COLO829 (cell line): ENCODE data around the gene CAPN10.

Experiments used
- DNase-seq: peaks from one replicate; pipeline ENCODE4 v3.0.0; 2012; ENCODE audit warnings: low spot score

CAPN10 gene

DNA sequence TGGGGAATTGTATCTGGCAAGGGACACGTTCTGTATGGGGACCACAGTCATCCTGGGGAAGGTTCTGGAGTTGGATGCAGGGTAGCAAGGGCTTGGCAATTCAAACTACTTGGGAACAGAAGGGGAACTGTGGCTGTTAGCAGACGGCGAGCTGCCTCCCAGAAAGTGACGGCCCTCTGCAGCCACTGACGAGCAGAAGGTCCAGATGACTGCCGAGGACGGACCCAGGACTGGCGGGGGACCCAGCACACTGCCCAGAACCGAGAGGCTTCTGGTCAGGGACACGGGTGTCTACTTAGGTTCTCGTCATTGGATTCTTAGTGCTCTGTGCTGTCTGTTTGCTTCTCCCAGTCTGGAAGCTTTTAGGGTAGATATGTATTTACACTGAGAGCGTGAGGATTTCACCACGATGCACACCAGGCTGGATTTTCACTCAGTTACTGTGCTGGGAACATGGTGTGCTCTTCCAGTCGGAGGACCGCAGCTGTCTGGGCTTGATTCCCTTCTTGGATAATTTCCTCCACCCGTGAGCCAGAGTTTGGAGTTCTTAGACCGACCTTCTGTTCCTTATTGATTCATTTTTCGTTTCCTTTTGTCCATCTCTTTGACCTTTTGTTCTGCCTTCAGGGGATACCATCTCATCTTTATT is 52.1 kb downstream of the CAPN10 start:
- DNase-seq = no peak

- no peak for DNase-seq
Measured at GRCh38 chr2:240639566-240639965, 53.0 kb downstream of the CAPN10 start.

DNA sequence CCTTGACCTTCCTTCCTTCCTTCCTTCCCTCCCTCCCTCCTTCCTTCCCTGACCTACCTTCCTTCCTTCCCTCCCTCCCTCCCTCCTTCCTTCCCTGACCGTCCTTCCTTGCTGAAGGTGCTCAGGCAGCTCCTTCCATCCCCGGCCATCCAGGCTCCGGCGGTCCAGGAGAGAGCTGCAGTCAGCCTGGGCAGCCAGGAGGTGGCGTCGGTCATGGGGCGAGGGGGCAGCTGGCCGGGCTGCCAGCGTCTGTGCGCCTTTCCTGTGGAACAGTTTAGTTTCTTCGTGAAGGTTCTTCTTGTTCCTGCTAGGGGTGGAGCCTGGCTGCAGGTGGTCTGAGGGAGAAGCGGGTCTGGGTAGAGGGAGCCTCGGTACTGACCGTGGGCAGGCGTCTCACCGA is 54.4 kb downstream of the CAPN10 start:
- peak; percentile 53 for DNase-seq

DNA sequence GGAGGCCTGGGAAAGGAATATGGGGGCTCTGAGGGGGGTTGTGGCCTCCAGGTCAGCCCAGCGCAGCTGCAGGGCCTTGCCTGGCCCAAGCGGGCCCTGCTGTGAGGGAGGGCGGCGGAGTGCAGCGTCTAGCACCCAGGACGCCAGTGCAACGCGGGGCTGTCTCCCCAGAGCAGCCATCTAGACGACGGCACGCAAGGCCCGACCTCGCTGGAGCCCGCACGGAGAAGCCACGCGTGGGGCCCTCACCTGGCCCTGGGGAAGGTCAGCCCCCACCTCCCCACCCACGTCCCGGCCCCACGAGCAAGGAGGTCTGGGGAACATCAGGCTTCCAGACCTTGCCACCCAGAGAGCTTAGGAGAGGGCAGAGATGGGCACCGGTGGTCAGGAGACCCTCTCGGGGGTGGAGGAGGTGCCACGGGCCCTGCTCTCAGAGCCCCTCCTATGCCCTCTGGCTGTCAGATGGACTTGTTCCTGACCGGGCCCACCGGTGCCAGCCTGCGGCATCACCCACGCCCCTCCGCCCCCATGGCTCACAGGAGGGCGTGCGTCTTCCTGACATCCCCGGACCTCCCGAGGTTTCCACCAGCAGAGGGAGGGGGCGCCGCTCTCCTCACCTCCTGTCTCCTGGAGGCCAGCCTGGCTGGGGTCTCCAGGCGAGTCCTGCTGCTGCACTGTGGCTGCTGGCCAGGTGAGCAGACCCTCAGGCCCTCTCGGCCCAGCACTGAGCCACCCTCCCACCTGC is 55.7 kb downstream of the CAPN10 start:
- DNase-seq = no peak

GRCh38 chr2:240642806-240643092 is 56.2 kb downstream of the CAPN10 start:
- DNase-seq = no peak

GRCh38 chr2:240643093-240643810 is 56.7 kb downstream of the CAPN10 start:
- no peak for DNase-seq

DNA sequence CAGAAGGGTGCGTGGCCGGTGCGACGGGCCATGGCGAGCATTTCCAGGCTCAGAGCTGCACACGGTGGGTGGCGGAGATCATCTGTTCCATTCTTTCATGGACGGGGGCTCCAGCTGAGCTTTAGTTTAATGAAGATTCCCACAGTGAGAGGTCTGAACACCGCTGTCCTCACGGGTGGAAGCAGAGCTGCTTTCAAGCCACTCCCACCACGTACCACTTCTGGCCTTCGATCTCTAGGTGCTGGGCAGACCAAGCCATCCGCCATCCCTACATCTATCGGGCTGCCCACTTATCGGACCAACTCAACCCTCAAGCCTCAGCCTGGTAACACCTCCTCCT is 57.2 kb downstream of the CAPN10 start:
- no peak for DNase-seq

- DNase-seq = no peak
Measured at GRCh38 chr2:240644171-240644651, 57.7 kb downstream of the CAPN10 start.

GRCh38 chr2:240644859-240645301 is 58.3 kb downstream of the CAPN10 start:
- no peak for DNase-seq

DNA sequence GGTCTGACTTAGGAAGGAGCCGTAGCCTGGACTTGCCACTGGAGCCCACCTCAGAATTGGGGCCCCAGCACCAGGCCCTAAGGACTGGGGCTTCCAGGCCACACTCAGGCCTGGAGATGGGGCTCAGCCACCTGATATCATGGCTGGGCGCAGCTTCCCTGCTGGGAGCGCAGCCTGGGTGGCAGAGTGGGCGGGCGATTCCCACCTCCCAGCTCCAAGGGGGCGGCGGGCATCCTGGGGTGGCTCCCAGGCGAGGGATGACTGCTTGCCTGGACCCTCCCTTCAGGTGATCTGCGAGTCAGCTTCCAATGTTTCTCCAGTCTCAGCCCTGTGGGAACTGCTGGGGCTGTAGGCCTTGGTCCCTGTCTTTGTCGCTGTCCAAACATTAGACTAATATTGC is 58.8 kb downstream of the CAPN10 start:
- DNase-seq = no peak

- DNase-seq = no peak
Measured at GRCh38 chr2:240645801-240646175, 59.3 kb downstream of the CAPN10 start.

GRCh38 chr2:240646176-240646899 is 59.8 kb downstream of the CAPN10 start:
- DNase-seq = no peak

- DNase-seq = no peak
Measured at GRCh38 chr2:240646900-240647502, 60.5 kb downstream of the CAPN10 start.

GRCh38 chr2:240647503-240648154 is 61.1 kb downstream of the CAPN10 start:
- no peak for DNase-seq

DNA sequence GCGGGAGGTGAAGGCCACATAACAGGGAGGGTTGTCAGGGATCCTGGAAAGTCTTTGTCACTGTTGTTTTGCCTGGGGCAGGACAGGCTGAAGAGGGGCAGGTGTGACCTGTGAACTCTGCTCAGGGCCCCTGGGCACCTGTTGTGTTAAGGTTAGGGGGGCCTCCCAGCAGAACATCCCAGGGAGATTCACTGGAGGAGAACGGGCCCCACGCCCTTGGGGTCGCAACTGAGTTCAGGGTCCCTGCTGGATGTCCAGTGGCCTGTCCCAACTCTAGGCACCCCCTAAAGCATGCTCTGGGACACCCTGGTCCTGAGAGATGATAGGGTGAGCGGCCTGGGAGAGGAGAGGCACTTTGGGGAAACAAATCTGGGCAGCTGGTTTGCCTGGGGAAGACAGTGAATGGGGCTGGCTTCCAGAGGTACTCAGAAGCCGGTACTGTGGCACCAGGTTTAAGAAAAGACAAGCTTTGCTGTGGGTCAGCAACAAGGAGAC is 61.7 kb downstream of the CAPN10 start:
- no peak for DNase-seq
